ENCODE measurements around the gene KCTD4.

DNA sequence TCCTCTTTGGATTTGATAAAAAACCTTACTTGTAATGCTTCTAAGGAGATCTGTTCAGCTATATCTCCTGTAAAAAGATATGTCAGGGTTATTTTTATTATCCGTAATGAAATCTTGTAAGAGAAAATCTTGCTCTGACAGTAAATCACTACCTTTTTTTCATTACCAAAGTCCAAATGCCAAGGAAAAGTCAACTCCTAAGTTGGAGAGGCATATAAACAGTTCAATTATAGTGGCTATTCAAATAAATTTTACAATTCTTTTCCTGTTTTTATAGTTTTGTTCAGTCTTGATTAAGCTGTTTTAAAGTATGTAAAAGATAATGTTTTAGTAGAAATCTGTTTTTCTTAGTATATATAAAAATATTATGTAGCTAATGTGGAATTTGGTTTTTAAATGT, 9.0 kb downstream of the KCTD4 start:
- TF ChIP-seq, protein P1, sequence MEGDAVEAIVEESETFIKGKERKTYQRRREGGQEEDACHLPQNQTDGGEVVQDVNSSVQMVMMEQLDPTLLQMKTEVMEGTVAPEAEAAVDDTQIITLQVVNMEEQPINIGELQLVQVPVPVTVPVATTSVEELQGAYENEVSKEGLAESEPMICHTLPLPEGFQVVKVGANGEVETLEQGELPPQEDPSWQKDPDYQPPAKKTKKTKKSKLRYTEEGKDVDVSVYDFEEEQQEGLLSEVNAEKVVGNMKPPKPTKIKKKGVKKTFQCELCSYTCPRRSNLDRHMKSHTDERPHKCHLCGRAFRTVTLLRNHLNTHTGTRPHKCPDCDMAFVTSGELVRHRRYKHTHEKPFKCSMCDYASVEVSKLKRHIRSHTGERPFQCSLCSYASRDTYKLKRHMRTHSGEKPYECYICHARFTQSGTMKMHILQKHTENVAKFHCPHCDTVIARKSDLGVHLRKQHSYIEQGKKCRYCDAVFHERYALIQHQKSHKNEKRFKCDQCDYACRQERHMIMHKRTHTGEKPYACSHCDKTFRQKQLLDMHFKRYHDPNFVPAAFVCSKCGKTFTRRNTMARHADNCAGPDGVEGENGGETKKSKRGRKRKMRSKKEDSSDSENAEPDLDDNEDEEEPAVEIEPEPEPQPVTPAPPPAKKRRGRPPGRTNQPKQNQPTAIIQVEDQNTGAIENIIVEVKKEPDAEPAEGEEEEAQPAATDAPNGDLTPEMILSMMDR (IDR thresholded peaks at IDR 0.05), result no peak
- no peak for TF ChIP-seq POLR2A (IDR thresholded peaks at IDR 0.05)

Data from right lobe of liver (tissue), 4 donors.